Aorta (tissue), 5 donors: ENCODE measurements around the gene TSPEAR. TPM values are rescaled to one million over a fixed set of nuclear protein-coding genes. Genes with fewer than 3 reads are reported as not detected.
"Not testable (repeated sequence)": the region's sequence is repeated elsewhere in the genome, so short reads cannot be mapped to it uniquely, and the experiment has no call there.

Experiments used
- ATAC-seq: fragments of 200-7000 bp; cut with Tn5 transposase; one replicate; pipeline ENCODE4 v1.9.1; 2022; ENCODE audit warnings: moderate library complexity; ENCODE audit not compliant: low FRiP score
- DNase-seq, 2 donors: peaks; one replicate each; pipeline ENCODE4 v3.0.0-alpha.2; 2020
- H3K27ac ChIP-seq, 2 donors: one replicate each; pipeline ENCODE4 v1.5.1; 2013; ENCODE audit warnings: low read length in 2 of 2, mild to moderate bottlenecking in 2 of 2, moderate library complexity in 2 of 2, control low read depth in 1 of 2, inconsistent platforms in 1 of 2, low read depth in 1 of 2
- H3K27me3 ChIP-seq, 2 donors: one replicate each; pipeline ENCODE4 v1.6.1; 2013; ENCODE audit warnings: control low read depth in 1 of 2, low read length in 1 of 2, mild to moderate bottlenecking in 1 of 2, moderate library complexity in 1 of 2; ENCODE audit not compliant: insufficient read depth in 2 of 2, control insufficient read depth in 1 of 2
- H3K36me3 ChIP-seq, 2 donors: one replicate each; pipeline ENCODE4 v1.6.1; 2013; ENCODE audit warnings: control low read depth in 1 of 2, low read length in 1 of 2, mild to moderate bottlenecking in 1 of 2; ENCODE audit not compliant: insufficient read depth in 2 of 2, control insufficient read depth in 1 of 2
- H3K4me1 ChIP-seq, 2 donors: one replicate each; pipeline ENCODE4 v1.6.1; 2013; ENCODE audit warnings: low read length in 2 of 2, control low read depth in 1 of 2, mild to moderate bottlenecking in 1 of 2, moderate library complexity in 1 of 2; ENCODE audit not compliant: insufficient read depth in 2 of 2, control insufficient read depth in 1 of 2
- H3K4me3 ChIP-seq, 2 donors: one replicate each; pipeline ENCODE4 v1.5.1; 2013; ENCODE audit warnings: low read length in 2 of 2, control low read depth in 1 of 2, mild to moderate bottlenecking in 1 of 2
- H3K9me3 ChIP-seq: one replicate; pipeline ENCODE4 v1.6.1; 2013; ENCODE audit warnings: mild to moderate bottlenecking, low read length; ENCODE audit not compliant: control insufficient read depth
- whole genome bisulfite sequencing, 2 donors: extraction: QIAGEN DNeasy Blood & Tissue Kit; methylation state at CpG; one replicate each; pipeline ENCODE4 v1.1.7; 2013; 5-methylcytosine and 5-hydroxymethylcytosine counted together
- intact Hi-C, 2 donors: fragments of 100-400 bp; cut with DNase I; formaldehyde crosslinking; loops; one replicate each; pipeline versions ENCODE4 v1.14.2 to v1.15.0; 2022
- polyA plus RNA-seq, 2 donors: library from polyadenylated mRNA; stranded (reverse); fragments of 200-250 nt; gene quantifications; one replicate each; pipeline ENCODE4 v1.2.3, GENCODE V29; 2013
- total RNA-seq, 2 donors: library from RNA; stranded (reverse); fragmentation: NEBNext Ultra II Directional; extraction: Animal tissue kit (Norgen Biotek cat#: 25700); gene quantifications; one replicate each; pipeline ENCODE4 v1.2.1, GENCODE V29; 2021
- donor health status: healthy with polysubstance abuse.
- donor health status: Bipolar disorder and iron deficiency.
- donor health status: DM: no; HTN: no; CAD: no.
- donor health status: DM: no; HTN: no; CAD: no.
- donor health status: DM: yes; HTN: yes; CAD: no.

The TSPEAR gene
- total and polyA plus RNA-seq, 4 donors, result not detected

- DNase-seq (no peak), ATAC-seq (peak; percentile 40)
- 61 to 75% methylated on average over 13 to 14 of the region's 14 CpGs for WGBS, 2 donors
- no peaks in the 10 kb centered on the region for H3K36me3 ChIP-seq
- intact Hi-C loops, result no loop called here
- no peaks in the 10 kb centered on the region for H3K27me3 ChIP-seq
- no peak overlapping the region for H3K4me3 ChIP-seq
- H3K4me1 ChIP-seq, result no peaks in the 10 kb centered on the region
- no peaks in the 10 kb centered on the region for H3K9me3 ChIP-seq
- no peak overlapping the region for H3K27ac ChIP-seq
Measured at GRCh38 chr21:44686000-44686781, 25.2 kb downstream of the TSPEAR start.

DNA sequence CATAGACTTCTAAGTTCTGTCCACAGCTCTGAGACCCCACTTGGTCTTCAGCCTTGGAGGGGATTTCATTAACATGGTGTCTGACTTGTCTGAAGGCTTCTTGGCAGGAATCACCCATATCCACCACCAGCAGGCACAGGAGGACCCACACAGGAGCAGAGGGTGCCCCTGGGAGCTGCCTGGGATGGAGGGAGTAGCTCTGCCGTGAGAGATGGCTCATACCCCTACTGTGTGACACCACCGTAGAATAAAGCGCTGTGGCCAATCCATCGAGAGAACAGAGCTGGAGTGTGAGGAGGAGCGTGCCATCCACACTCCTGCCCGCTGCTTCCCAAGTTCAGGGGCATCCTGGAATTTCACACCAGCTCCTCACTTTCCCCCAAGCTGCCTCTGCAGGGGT, 26.3 kb downstream of the TSPEAR start:
- intact Hi-C loops, H3K4me3 ChIP-seq, H3K27ac ChIP-seq, ATAC-seq, DNase-seq, H3K36me3 ChIP-seq, H3K27me3 ChIP-seq, H3K4me1 ChIP-seq, H3K9me3 ChIP-seq: not testable (repeated sequence)
- 75 to 89% methylated on average over 6 of the region's 6 CpGs for WGBS, 2 donors

DNA sequence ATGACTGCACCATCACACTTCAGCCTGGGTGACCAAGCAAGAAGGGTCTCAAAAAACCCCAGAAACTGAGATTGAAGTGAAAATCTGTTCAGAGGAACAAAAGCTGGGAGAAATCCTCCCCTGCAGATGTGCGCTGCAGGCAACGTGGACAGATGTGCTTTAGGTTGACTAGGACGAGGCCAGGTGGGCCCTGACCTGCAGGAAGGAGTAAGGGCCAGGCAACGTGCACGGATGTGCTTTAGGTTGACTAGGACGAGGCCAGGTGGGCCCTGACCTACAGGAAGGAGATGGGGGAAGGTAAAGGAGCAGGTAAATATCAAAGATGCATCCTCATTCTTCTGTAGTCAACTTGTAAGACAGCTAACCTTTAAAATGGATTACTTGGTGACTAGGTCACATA, 26.9 kb downstream of the TSPEAR start:
- 72 to 81% methylated on average over 6 of the region's 6 CpGs for WGBS, 2 donors
- intact Hi-C loops, result no loop called here

GRCh38 chr21:44684077-44684476, 27.3 kb downstream of the TSPEAR start:
- ATAC-seq, result no peak
- no peak for DNase-seq

More for the DNA sequence above, 26.9 kb downstream of the TSPEAR start:
- H3K27ac ChIP-seq, result no peak overlapping the region
- H3K27me3 ChIP-seq, result no peaks in the 10 kb centered on the region
- ATAC-seq (no peak), DNase-seq (no peak)
- no peaks in the 10 kb centered on the region for H3K4me1 ChIP-seq
- H3K9me3 ChIP-seq, result no peaks in the 10 kb centered on the region
- no peak overlapping the region for H3K4me3 ChIP-seq
- H3K36me3 ChIP-seq, result no peaks in the 10 kb centered on the region

GRCh38 chr21:44682580-44683151, 28.7 kb downstream of the TSPEAR start:
- DNase-seq, result peak in 1 of 2 donors; percentile 27
- WGBS, 2 donors, result 82% methylated on average over 15 of the region's 15 CpGs
- intact Hi-C loops, result no loop called here

More at GRCh38 chr21:44684077-44684476, 27.3 kb downstream of the TSPEAR start:
- H3K27ac ChIP-seq, result no peak overlapping the region
- intact Hi-C loops, result no loop called here
- H3K4me3 ChIP-seq, result no peak overlapping the region
- H3K27me3 ChIP-seq, result no peaks in the 10 kb centered on the region
- no peaks in the 10 kb centered on the region for H3K36me3 ChIP-seq
- H3K9me3 ChIP-seq, result no peaks in the 10 kb centered on the region
- no peaks in the 10 kb centered on the region for H3K4me1 ChIP-seq
- 74 to 76% methylated on average over 7 of the region's 7 CpGs for WGBS, 2 donors

DNA sequence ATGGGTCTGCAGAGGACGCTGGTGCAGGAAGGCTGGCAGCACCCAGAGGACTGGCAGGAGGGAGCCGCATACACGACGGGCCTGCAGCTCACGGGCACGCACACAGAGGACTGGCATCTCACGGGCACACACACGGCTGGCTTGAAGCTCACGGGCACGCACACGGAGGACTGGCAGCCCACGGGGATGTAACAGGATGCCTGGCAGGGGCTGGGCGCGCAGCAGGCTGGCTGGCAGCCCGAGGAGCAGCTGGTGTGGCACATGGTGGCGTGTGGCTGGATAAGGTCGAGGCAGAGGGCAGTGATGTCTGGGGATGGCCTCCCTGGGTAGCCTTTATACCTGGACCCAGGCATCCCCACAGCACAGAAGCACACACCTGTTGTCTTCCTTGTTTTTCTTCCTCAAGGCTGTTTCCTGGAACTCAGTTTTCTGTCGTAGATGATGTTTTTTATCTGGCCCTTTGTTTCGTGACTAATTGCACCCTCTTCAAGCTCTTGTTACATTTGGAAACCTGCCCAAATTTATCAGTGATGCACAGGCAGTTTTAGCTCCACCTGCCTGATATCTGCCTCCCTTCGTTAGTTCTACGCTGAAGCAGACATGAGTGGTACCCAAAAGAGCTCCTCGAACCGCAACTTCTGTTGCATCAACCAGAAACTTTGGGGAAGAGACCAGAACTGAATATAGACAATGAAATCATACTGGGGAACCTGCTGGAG, 29.4 kb downstream of the TSPEAR start, which contains the start of gene KRTAP12-1:
TSS of gene KRTAP12-1 (minus strand) at position 303 of the 719 bp plus-strand sequence. CDS start at position 263, 40 bp downstream.
- Histone ChIP-seq H3K4me1 (no peaks in the 10 kb centered on the region), H3K36me3 (no peaks in the 10 kb centered on the region), H3K9me3 (no peaks in the 10 kb centered on the region), H3K4me3 (no peak within 1 kb of the TSS), H3K27ac (no peak within 1 kb of the TSS), H3K27me3 (no peaks in the 10 kb centered on the region)
- intact Hi-C loops, result no loop called here
- DNase-seq (peak in 1 of 2 donors; percentile 62), ATAC-seq (no peak)
- WGBS, 2 donors, result 77 to 79% methylated on average over 23 of the region's 23 CpGs

More at GRCh38 chr21:44682580-44683151, 28.7 kb downstream of the TSPEAR start:
- H3K27me3 ChIP-seq, result no peaks in the 10 kb centered on the region
- no peak for ATAC-seq
- no peaks in the 10 kb centered on the region for H3K9me3 ChIP-seq
- H3K36me3 ChIP-seq, result no peaks in the 10 kb centered on the region
- no peak overlapping the region for H3K27ac ChIP-seq
- no peaks in the 10 kb centered on the region for H3K4me1 ChIP-seq
- H3K4me3 ChIP-seq, result no peak overlapping the region

DNA sequence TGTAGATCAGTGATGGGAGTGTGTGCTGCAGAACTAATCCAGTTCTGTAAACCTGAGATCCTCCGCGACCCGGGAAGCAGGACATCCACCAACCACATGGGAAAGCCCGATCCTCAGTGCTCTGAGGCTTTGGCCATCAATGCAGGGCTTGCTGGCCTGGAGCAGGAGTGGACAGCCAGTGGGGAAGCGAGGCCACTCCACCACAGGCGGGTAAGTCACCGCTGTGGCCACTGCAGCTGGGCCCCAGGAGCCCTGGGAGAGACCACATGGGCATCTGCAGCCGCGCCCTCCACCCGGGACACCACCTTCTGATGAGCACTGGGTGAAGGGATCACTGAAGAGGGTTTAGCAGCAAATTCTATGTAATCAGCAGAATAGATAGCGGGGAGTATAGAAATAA, 30.2 kb downstream of the TSPEAR start:
- H3K27ac ChIP-seq, result no peak overlapping the region
- H3K9me3 ChIP-seq, result no peaks in the 10 kb centered on the region
- no peak overlapping the region for H3K4me3 ChIP-seq
- no peaks in the 10 kb centered on the region for H3K4me1 ChIP-seq
- intact Hi-C loops, result no loop called here
- DNase-seq, result peak in 1 of 2 donors; percentile 55
- 71 to 86% methylated on average over 8 to 11 of the region's 11 CpGs for WGBS, 2 donors
- no peak for ATAC-seq
- no peaks in the 10 kb centered on the region for H3K36me3 ChIP-seq
- H3K27me3 ChIP-seq, result no peaks in the 10 kb centered on the region

- intact Hi-C loops, result no loop called here
- Histone ChIP-seq H3K4me1 (no peaks in the 10 kb centered on the region), H3K36me3 (no peaks in the 10 kb centered on the region), H3K27me3 (no peaks in the 10 kb centered on the region), H3K27ac (no peak overlapping the region), H3K4me3 (no peak overlapping the region), H3K9me3 (no peaks in the 10 kb centered on the region)
- no peak for DNase-seq
- WGBS, 2 donors, result 91 to 92% methylated on average over 13 of the region's 13 CpGs
- ATAC-seq, result no peak
Measured at GRCh38 chr21:44677881-44678280, 33.5 kb downstream of the TSPEAR start.
